ENCODE results near the gene IRAK3.

GRCh38 chr12:66241061-66242043 lies 52.3 kb downstream of the IRAK3 start:
- TF ChIP-seq POLR2A (IDR thresholded peaks at IDR 0.05; ENCODE audit: low read length) (no peak), GATA1 (IDR thresholded peaks at IDR 0.05; ENCODE audit: low read depth, low read length) (no peak)

All from erythroblast (primary cell).